Stimulated activated memory B cell treated with anti-CD40 and anti-IgM and Interleukin-4, amounts not matched to agents 10 μg/mL and 1 μg/mL and 100 μg/mL, for 72 hours (primary cell): ENCODE results near the gene LCA5L.
"Not testable (repeated sequence)": the region's sequence is repeated elsewhere in the genome, so short reads cannot be mapped to it uniquely, and the experiment has no call there.

Experiments
- ATAC-seq: fragments of 150-1000 bp; cut with Tn5 transposase; 2 replicates; pipeline ENCODE4 v1.10.0; 2021
- H3K27ac Mint-ChIP-seq: one replicate; pipeline ENCODE4 v1.8.0; 2022; ENCODE audit warnings: mild to moderate bottlenecking, mixed read lengths
- H3K27me3 Mint-ChIP-seq: one replicate; pipeline ENCODE4 v1.8.0; 2022; ENCODE audit warnings: mixed read lengths
- H3K36me3 Mint-ChIP-seq: one replicate; pipeline ENCODE4 v1.8.0; 2022; ENCODE audit warnings: mixed read lengths
- H3K4me1 Mint-ChIP-seq: one replicate; pipeline ENCODE4 v1.8.0; 2022; ENCODE audit warnings: mixed read lengths
- H3K4me3 Mint-ChIP-seq: one replicate; pipeline ENCODE4 v1.8.0; 2022; ENCODE audit warnings: mild to moderate bottlenecking, moderate library complexity, mixed read lengths
- H3K9me3 Mint-ChIP-seq: one replicate; pipeline ENCODE4 v1.8.0; 2022; ENCODE audit warnings: mixed read lengths

Gene LCA5L

DNA sequence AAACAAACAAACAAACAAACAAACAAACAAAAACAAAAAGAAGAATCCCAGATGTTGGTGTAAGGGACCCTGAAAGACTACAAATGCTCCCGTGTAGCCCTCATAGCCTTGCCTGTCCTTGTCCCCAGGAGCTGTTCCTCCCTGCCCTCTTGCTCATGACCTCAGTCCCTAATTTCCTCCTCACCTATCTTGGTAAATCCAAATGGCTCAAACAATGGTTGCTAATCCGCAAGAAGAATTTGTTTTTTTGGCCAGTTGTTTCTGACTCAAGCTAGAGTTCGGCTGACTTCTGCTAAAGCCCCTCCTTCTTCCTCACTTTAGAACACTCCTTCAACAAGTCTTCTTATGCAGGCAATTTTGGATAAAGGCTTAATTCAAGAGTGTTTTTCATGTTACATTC is 15.6 kb downstream of the LCA5L start:
- no peaks in the 10 kb centered on the region for H3K9me3 Mint-ChIP-seq
- H3K36me3 Mint-ChIP-seq: no peaks in the 10 kb centered on the region
- H3K4me3 Mint-ChIP-seq: no peak overlapping the region
- no peak for ATAC-seq
- no peaks in the 10 kb centered on the region for H3K4me1 Mint-ChIP-seq
- no peak overlapping the region for H3K27ac Mint-ChIP-seq
- no peaks in the 10 kb centered on the region for H3K27me3 Mint-ChIP-seq

DNA sequence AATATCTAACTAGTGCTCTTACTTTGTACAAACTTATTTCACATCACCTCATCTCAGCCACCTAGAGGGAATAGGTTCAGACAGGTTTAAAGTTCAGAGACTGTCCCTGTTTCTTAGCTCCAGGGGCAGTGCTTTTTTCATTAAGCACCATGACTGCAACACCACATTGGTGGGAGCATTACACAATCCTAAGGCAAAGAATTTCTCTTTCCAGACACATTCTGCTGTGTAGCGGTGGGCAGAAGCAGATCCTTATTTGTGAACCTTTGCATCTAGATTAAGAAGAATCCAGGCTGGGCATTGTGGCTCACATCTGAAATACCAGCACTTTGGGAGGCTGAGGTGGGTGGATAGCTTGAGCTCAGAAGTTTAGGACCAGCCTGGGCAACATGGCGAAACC is 16.1 kb downstream of the LCA5L start:
- H3K27ac Mint-ChIP-seq: no peak overlapping the region
- H3K4me3 Mint-ChIP-seq: no peak overlapping the region
- no peak for ATAC-seq
- H3K4me1 Mint-ChIP-seq: no peaks in the 10 kb centered on the region
- H3K27me3 Mint-ChIP-seq: no peaks in the 10 kb centered on the region
- H3K36me3 Mint-ChIP-seq: no peaks in the 10 kb centered on the region
- no peaks in the 10 kb centered on the region for H3K9me3 Mint-ChIP-seq

DNA sequence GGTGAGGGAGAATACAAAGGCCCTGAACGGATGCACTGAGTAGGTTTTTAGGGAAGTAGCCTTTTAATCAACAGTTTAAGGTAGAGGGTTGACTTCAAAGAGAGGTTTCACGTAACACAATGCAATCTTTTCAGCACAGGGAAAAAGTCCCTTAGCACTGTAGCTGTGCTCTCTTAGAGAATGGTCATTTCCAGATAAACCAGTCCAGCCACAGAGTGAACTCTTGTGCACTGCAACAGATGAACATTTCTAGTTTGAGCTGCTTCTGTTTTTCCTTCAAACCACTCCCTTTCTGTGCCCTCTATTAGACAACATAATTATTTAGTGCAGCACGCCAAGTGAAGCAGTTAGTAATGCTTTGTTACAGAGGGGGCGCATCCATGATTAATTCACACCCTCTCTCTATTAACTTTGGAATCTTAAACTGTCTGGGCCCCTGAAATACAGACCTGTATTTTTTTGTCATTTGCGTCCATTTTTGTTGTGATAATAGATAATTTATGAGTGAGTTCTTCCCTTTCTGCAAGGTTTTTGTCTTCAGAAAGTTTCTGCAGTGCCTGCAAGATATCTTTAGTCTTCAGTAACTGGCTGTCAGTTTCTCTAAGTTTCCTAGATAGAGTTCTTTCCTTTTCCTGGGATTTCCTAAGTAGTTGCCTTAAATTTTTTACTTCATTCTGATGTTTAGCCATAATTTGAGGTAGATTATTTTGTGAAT is 22.9 kb downstream of the LCA5L start:
- no peaks in the 10 kb centered on the region for H3K36me3 Mint-ChIP-seq
- H3K9me3 Mint-ChIP-seq: no peaks in the 10 kb centered on the region
- H3K27ac Mint-ChIP-seq: no peak overlapping the region
- no peak overlapping the region for H3K4me3 Mint-ChIP-seq
- no peaks in the 10 kb centered on the region for H3K4me1 Mint-ChIP-seq
- H3K27me3 Mint-ChIP-seq: no peaks in the 10 kb centered on the region
- ATAC-seq: no peak

DNA sequence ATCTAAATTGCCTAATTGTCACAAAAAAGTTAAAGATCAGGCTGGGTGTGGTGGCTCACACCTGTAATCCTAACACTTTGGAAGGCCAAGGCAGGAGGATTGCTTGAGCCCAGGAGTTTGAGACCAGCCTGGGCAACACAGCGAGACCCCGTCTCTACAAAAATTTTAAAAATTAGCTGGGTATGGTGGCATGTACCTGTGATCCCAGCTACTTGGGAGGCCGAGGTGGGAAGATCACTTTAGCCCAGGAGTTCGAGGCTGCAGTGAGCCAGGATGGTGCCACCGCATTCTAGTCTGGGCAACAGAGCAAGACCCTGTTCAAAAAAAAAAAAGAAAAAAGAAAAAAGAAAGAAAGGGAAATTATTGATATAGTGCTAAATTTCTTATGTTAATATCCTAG is 26.4 kb downstream of the LCA5L start:
- H3K4me3 Mint-ChIP-seq, H3K27me3 Mint-ChIP-seq, H3K36me3 Mint-ChIP-seq, ATAC-seq, H3K27ac Mint-ChIP-seq, H3K9me3 Mint-ChIP-seq, H3K4me1 Mint-ChIP-seq: not testable (repeated sequence)

DNA sequence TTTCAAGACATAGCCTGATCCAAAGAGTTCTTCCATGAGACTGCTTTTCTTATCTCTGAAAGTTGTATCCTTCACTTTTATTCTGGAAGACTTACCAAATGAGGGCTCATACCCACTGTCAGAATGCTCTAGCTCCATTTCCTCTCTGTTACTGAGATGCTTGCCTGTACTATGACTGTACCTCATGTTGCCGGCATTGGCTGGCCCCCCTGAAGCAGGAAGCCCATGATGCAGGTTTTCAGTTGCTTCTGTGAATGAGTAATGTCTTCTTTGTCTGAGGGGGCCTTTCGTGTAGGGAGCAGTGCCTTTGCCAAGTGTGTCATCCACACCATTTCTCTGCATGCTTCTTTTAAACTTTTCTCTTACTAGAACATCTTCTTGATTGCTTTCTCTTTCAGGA is 39.5 kb downstream of the LCA5L start:
- ATAC-seq: no peak

DNA sequence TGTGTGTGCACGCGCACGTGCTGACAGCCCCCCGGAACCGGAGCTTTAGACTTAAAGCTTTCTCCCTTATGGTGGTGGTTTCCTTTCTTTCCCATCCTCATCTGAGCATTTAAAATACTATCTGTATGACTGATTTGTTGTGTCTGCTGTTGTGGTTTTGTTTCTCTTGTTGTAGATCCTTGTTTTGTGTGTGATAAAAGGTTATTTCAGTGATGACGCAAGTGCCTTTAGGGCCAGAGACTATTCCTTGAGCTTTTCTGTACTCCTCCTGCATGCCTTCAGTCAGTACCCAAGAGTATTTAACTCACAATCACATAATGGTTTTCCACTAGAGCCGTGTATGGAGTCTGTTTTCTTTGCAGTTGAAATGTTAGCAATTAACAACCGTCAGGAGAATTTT is 45.4 kb downstream of the LCA5L start:
- Mint-ChIP-seq H3K27me3 (no peaks in the 10 kb centered on the region), H3K4me1 (no peaks in the 10 kb centered on the region), H3K9me3 (no peaks in the 10 kb centered on the region), H3K36me3 (peaks cover 22% of the 10 kb centered on the region), H3K27ac (no peak overlapping the region), H3K4me3 (no peak overlapping the region)
- no peak for ATAC-seq

More for the DNA sequence above, 39.5 kb downstream of the LCA5L start:
- H3K36me3 Mint-ChIP-seq: peaks cover 43% of the 10 kb centered on the region
- no peak overlapping the region for H3K4me3 Mint-ChIP-seq
- peaks cover 5% of the 10 kb centered on the region for H3K9me3 Mint-ChIP-seq
- H3K27ac Mint-ChIP-seq: no peak overlapping the region
- no peaks in the 10 kb centered on the region for H3K27me3 Mint-ChIP-seq
- no peaks in the 10 kb centered on the region for H3K4me1 Mint-ChIP-seq

DNA sequence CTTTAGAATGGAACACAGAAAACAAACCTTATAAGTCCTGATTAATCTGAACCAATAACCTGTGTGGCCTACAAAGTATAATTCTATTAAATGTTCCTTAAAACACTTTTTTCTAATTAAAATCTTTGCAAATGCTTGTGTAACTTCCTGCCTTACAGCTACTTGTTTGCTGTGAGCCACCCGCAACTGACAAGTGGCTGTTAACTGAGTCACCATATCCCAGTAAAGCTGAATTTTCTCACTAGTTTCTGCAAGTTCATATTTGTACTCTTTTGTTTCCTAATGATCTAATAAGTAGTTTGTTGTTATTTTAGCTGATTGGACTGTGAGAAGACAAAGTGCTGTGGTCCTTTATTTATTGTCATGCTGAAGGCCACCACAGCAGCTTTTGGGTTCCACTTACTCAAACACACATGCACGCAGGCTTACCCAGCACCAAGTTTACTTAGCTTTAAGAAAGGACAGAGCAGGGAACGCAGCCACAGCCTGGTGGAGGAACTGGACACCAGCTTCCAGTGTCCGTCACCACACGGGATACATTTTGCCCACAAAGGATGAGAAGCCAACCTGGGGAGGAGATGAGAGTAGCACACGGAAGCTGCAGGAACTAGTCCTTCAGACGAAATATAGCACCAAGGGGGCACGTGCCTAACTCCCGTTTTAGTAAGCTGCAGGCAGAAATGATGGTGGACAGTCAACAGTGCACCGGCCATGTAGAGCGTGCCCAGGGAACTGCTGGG is 47.8 kb downstream of the LCA5L start:
- Mint-ChIP-seq H3K4me1 (no peaks in the 10 kb centered on the region), H3K9me3 (no peaks in the 10 kb centered on the region), H3K4me3 (no peak overlapping the region), H3K27me3 (no peaks in the 10 kb centered on the region), H3K27ac (no peak overlapping the region), H3K36me3 (peaks cover 33% of the 10 kb centered on the region)
- ATAC-seq: no peak

DNA sequence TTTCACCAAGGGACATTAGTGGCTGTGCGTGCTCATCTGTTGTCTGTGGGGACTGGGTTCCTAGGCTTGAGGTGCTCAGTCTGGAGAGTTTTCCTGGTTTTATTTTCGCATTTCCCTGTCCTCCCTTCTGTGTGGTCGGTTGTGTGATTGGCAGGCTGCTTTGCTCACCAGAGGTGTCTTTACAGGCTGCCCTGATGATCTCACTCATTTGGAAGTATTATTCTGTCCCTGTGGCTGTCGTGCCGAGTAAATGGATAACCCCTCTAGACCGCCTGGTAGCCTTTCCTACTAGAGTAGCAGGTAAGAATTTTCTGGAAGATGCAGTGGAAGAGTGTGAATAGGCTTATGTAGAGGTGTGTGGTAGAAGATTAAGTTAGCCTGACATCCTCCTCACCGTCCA is 52.6 kb downstream of the LCA5L start:
- Mint-ChIP-seq H3K9me3 (no peaks in the 10 kb centered on the region), H3K36me3 (peaks cover 58% of the 10 kb centered on the region), H3K4me1 (peaks cover 25% of the 10 kb centered on the region), H3K4me3 (no peak overlapping the region), H3K27me3 (no peaks in the 10 kb centered on the region), H3K27ac (no peak overlapping the region)
- no peak for ATAC-seq

DNA sequence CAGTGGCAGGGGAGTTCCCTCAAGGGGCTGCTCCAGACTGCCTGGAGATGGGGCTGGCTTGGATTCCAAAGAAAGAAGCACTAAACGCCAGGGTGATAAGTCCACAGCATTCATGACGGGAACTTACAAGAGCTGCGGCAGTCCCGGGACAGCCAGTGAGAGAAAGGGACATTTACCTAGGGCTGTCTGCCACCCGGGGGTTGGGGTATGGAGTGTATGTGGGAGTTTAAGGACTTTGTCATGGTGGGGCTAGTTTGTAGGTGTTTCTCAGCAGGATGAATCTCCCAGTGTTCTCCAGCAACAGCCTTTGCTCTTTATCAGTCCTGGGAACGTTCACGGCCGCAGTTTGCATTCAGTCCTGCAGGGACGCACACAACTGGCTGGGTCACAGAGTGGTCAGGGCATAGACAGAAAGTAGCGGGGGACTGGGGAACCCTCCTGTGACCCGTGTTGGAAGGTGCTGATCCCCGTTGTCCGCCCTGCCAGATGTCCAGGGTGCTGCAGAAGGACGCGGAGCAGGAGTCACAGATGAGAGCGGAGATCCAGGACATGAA is 55.3 kb downstream of the LCA5L start:
- H3K4me3 Mint-ChIP-seq: no peak overlapping the region
- H3K9me3 Mint-ChIP-seq: no peaks in the 10 kb centered on the region
- no peaks in the 10 kb centered on the region for H3K27me3 Mint-ChIP-seq
- no peak overlapping the region for H3K27ac Mint-ChIP-seq
- H3K36me3 Mint-ChIP-seq: peaks cover 40% of the 10 kb centered on the region
- no peak for ATAC-seq
- peaks cover 30% of the 10 kb centered on the region for H3K4me1 Mint-ChIP-seq

DNA sequence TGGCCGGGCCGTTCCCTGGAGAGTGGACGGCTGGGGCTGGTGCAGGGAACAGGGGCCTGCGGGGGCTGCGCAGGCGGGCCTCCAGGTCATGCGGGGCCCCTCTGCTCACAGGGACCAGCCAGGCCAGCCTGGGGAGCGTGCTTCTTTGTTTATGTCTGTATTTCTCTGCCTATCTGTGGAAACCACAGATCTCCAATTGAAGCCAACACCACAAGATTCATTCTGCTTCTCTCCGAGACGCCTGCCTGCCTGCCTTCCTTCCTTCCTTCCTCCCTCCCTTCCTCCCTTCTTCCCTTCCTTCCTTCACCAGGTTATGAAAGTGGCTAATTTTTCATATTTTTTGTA is 56.8 kb downstream of the LCA5L start:
- Mint-ChIP-seq H3K9me3 (no peaks in the 10 kb centered on the region), H3K36me3 (peaks cover 31% of the 10 kb centered on the region), H3K4me1 (peaks cover 32% of the 10 kb centered on the region), H3K27me3 (no peaks in the 10 kb centered on the region), H3K27ac (peak overlapping the region; percentile 80), H3K4me3 (peak overlapping the region; percentile 89)
- no peak for ATAC-seq

DNA sequence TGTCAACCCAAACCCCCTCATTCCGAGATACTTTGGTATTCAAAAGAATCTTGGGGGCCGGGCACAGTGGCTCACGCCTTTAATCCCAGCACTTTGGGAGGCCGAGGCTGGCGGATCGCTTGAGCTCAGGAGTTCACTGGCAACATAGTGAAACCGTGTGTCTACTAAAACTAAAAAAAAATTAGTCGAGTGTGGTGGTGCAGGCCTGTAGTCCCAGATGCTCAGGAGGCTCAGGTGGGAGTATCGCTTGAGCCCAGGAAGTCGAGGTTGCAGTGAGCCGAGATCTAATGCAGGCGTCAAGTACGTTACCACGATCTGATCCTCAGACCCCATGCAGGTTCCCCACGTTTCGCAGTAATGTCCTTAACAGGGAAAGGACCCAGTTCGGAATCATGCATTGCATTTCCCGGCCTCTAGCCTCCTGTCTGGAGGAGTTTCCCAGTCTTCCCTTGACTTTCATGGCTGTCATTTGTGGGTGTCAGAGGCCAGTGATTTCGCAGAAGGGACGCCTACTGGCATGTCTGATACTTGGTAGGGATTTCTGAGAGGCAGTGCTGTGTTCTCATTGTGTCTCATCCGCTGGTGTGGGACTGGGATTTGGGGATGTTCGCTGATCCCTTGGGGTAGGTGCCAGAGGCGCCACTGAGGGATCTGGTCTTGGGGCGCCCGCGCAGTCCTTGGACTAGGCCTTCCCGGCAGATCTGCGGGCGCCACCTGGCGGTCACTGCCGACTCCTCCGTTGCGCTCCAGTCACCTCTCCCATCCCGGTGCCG is 57.4 kb downstream of the LCA5L start:
- Mint-ChIP-seq H3K9me3 (no peaks in the 10 kb centered on the region), H3K27me3 (no peaks in the 10 kb centered on the region), H3K4me3 (peak overlapping the region; percentile 89), H3K27ac (peak overlapping the region; percentile 80), H3K4me1 (peaks cover 32% of the 10 kb centered on the region), H3K36me3 (peaks cover 30% of the 10 kb centered on the region)
- peak; percentile 85 for ATAC-seq

DNA sequence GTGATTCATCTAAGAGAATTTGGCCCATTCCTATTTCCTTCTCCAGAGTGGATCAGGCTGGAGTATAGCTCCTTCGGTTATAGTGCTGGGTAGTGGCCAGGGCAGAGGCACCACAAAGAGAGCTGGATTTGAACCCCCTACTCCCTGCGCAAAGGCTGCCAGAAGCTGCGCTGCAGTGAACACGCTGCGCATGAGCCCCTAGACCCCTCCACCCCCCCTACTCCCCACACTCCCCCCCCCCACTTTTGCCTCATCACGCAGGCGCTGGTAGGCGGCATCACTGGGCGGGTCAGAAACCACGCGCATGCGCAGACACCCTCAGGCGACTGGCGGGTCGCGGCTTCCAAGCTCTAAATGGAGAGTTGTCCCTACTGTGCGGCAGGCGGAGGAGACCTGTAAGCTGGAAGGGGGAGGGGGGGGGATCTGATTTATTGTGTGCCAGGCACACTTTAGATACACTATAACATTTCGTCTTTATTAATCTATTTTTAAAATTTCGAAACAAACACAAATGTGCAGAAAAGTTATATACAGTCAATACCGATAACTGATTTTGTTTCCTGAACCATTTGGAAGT is 58.0 kb downstream of the LCA5L start:
- peaks cover 23% of the 10 kb centered on the region for H3K36me3 Mint-ChIP-seq
- no peaks in the 10 kb centered on the region for H3K9me3 Mint-ChIP-seq
- no peaks in the 10 kb centered on the region for H3K27me3 Mint-ChIP-seq
- peak; percentile 69 for ATAC-seq
- peak overlapping the region; percentile 89 for H3K4me3 Mint-ChIP-seq
- H3K27ac Mint-ChIP-seq: peak overlapping the region; percentile 80
- H3K4me1 Mint-ChIP-seq: peaks cover 32% of the 10 kb centered on the region

DNA sequence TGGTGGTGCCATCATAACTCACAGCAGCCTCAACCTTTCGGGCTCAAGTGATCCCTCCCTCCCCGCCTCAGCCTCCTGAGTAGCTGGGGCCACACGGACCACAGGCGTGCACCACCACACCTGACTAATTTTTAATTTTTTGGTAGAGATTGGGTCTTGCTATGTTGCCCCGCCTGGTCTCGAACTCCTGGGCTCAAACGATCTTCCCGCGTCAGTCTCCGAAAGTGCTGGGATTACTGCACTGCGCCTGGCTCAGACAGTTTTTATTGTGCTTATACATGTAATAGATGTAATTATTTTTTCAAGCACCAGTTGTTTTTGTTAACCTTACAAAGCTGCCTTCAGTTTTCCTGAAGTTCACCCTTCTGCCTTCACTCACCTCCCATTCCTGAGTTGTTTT is 58.7 kb downstream of the LCA5L start:
- Mint-ChIP-seq H3K4me3 (no peak overlapping the region), H3K27me3 (no peaks in the 10 kb centered on the region), H3K9me3 (no peaks in the 10 kb centered on the region), H3K36me3 (peaks cover 17% of the 10 kb centered on the region), H3K4me1 (peaks cover 39% of the 10 kb centered on the region), H3K27ac (peak overlapping the region; percentile 80)
- no peak for ATAC-seq

DNA sequence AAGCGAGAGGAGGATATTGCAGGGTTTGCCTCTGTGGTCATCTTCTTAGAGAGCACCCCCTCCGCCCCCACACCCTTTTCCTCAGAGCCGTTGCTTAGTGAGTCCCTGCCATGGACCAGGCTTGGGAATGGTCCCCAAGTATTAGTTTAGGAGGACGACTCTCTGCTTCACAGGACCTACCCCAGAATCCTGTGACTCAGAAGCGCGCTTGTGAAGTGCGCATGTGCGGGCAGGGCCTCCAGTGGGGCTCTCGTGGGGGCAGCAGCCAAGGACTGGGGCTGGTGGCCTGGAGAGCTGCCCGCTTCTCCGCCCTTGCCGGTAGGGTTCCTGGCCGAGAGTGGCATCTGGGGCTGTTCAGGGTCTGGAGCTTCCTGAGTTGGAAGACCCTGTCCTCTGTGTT is 59.4 kb downstream of the LCA5L start:
- Mint-ChIP-seq H3K36me3 (peaks cover 10% of the 10 kb centered on the region), H3K27ac (no peak overlapping the region)

More for the DNA sequence above, 59.4 kb downstream of the LCA5L start:
- ATAC-seq: no peak
- Mint-ChIP-seq H3K27me3 (no peaks in the 10 kb centered on the region), H3K4me1 (peaks cover 42% of the 10 kb centered on the region), H3K9me3 (no peaks in the 10 kb centered on the region), H3K4me3 (peak overlapping the region; percentile 35)
